GM12878 (cell line): Measurements from ENCODE around the gene CFDP1.

Source experiments
- CHD2 ChIP-seq: IDR thresholded peaks from 2 replicates; pipeline ENCODE4 v1.6.1; 2011; ENCODE audit warnings: low read depth, low read length, improper control_type of control experiment, borderline replicate concordance
- EP300 ChIP-seq, 2 experiments: fragments of 150-350 bp in 1 of 2; IDR thresholded peaks; 2 replicates each; pipeline ENCODE4 v1.6.1; 2011 to 2012; ENCODE audit warnings: low read depth in 2 of 2, low read length in 2 of 2, borderline replicate concordance in 1 of 2, improper control_type of control experiment in 1 of 2, inconsistent platforms in 1 of 2; ENCODE audit not compliant: control insufficient read depth in 1 of 2
- IRF4 ChIP-seq: IDR thresholded peaks from 2 replicates; pipeline ENCODE4 v1.6.1; 2011; ENCODE audit warnings: low read depth, low read length
- NR2C2 ChIP-seq: IDR thresholded peaks from 2 replicates; pipeline ENCODE4 v1.6.1; 2011; ENCODE audit warnings: borderline replicate concordance, low read depth; ENCODE audit not compliant: control insufficient read depth, insufficient read length
- POLR2AphosphoS5 ChIP-seq: IDR thresholded peaks from 2 replicates; pipeline ENCODE4 v1.6.1; 2011; ENCODE audit warnings: mild to moderate bottlenecking, low read length, inconsistent platforms
- SMC3 ChIP-seq: IDR thresholded peaks from 2 replicates; pipeline ENCODE4 v1.6.1; 2011; ENCODE audit warnings: low read length, improper control_type of control experiment, borderline replicate concordance
- TBL1XR1 ChIP-seq: IDR thresholded peaks from 2 replicates; pipeline ENCODE4 v1.6.1; 2012; ENCODE audit warnings: low read depth, low read length, improper control_type of control experiment
- YY1 ChIP-seq: IDR thresholded peaks from 2 replicates; pipeline ENCODE4 v1.6.1; 2011; ENCODE audit warnings: low read depth, mild to moderate bottlenecking, low read length
- ZNF217 ChIP-seq: fragments of 450-650 bp; IDR thresholded peaks from 2 replicates; pipeline ENCODE4 v1.6.1; 2017; ENCODE audit warnings: antibody characterized with exemption, mild to moderate bottlenecking
- ZNF274 ChIP-seq: IDR thresholded peaks from one replicate; pipeline ENCODE4 v1.8.0; 2011; ENCODE audit not compliant: insufficient read length, insufficient read depth
- TF ChIP-seq, protein P1 (sequence below), 3 experiments: IDR thresholded peaks in 2 of 3; conservative IDR thresholded peaks in 1 of 3; 2 replicates each; pipeline ENCODE4 v1.5.1; 2011; ENCODE audit warnings: low read depth in 3 of 3, low read length in 3 of 3, mild to moderate bottlenecking in 3 of 3, control low read depth in 2 of 3, moderate library complexity in 2 of 3, inconsistent platforms in 1 of 3, mixed read lengths in 1 of 3; ENCODE audit not compliant: control insufficient read depth in 2 of 3, insufficient read depth in 1 of 3; ENCODE audit errors: extremely low read depth in 1 of 3
- TF ChIP-seq, protein P2 (sequence below): IDR thresholded peaks from 2 replicates; pipeline ENCODE4 v1.6.1; 2012; ENCODE audit warnings: mild to moderate bottlenecking, low read depth, low read length
- TF ChIP-seq, protein P3 (sequence below): IDR thresholded peaks from 2 replicates; pipeline ENCODE4 v1.6.1; 2012; ENCODE audit warnings: low read depth, low read length, improper control_type of control experiment

DNA sequence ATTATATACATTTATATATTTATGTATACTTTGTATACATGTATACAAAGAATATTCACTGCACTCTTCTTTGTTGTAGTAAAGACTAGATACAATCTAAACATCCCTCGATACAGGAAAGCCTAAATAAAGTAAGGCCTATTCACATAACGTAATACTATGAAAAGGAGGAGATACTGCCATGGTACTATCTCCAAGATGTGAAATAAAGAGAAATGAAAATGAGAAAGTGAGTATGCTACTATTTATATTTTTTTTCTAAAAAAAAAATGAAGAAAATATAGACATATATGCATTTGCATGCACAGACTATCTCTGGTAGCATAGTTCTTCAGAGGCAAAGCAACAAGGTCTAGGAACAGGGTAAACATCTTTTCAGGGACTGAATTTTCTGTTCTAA is 19.4 kb downstream of the CFDP1 start:
- TF ChIP-seq NR2C2 (no peak), EP300 (IDR thresholded peaks at IDR 0.05; ENCODE audit: borderline replicate concordance in 1 of 2, control insufficient read depth in 1 of 2, low read depth in 2 of 2, low read length in 2 of 2) (no peak), ZNF274 (no peak), CHD2 (no peak), TBL1XR1 (no peak), IRF4 (no peak), ZNF217 (no peak), YY1 (no peak), POLR2AphosphoS5 (no peak), SMC3 (no peak)
- TF ChIP-seq, protein P1, sequence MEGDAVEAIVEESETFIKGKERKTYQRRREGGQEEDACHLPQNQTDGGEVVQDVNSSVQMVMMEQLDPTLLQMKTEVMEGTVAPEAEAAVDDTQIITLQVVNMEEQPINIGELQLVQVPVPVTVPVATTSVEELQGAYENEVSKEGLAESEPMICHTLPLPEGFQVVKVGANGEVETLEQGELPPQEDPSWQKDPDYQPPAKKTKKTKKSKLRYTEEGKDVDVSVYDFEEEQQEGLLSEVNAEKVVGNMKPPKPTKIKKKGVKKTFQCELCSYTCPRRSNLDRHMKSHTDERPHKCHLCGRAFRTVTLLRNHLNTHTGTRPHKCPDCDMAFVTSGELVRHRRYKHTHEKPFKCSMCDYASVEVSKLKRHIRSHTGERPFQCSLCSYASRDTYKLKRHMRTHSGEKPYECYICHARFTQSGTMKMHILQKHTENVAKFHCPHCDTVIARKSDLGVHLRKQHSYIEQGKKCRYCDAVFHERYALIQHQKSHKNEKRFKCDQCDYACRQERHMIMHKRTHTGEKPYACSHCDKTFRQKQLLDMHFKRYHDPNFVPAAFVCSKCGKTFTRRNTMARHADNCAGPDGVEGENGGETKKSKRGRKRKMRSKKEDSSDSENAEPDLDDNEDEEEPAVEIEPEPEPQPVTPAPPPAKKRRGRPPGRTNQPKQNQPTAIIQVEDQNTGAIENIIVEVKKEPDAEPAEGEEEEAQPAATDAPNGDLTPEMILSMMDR (IDR thresholded peaks at IDR 0.05 in 2 of 3, conservative IDR thresholded peaks at IDR 0.05 in 1 of 3; ENCODE audit: control insufficient read depth in 2 of 3, extremely low read depth in 1 of 3, insufficient read depth in 1 of 3, low read depth in 3 of 3, low read length in 3 of 3) = no peak
- TF ChIP-seq, protein P2, sequence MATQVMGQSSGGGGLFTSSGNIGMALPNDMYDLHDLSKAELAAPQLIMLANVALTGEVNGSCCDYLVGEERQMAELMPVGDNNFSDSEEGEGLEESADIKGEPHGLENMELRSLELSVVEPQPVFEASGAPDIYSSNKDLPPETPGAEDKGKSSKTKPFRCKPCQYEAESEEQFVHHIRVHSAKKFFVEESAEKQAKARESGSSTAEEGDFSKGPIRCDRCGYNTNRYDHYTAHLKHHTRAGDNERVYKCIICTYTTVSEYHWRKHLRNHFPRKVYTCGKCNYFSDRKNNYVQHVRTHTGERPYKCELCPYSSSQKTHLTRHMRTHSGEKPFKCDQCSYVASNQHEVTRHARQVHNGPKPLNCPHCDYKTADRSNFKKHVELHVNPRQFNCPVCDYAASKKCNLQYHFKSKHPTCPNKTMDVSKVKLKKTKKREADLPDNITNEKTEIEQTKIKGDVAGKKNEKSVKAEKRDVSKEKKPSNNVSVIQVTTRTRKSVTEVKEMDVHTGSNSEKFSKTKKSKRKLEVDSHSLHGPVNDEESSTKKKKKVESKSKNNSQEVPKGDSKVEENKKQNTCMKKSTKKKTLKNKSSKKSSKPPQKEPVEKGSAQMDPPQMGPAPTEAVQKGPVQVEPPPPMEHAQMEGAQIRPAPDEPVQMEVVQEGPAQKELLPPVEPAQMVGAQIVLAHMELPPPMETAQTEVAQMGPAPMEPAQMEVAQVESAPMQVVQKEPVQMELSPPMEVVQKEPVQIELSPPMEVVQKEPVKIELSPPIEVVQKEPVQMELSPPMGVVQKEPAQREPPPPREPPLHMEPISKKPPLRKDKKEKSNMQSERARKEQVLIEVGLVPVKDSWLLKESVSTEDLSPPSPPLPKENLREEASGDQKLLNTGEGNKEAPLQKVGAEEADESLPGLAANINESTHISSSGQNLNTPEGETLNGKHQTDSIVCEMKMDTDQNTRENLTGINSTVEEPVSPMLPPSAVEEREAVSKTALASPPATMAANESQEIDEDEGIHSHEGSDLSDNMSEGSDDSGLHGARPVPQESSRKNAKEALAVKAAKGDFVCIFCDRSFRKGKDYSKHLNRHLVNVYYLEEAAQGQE = no peak
- TF ChIP-seq, protein P3, sequence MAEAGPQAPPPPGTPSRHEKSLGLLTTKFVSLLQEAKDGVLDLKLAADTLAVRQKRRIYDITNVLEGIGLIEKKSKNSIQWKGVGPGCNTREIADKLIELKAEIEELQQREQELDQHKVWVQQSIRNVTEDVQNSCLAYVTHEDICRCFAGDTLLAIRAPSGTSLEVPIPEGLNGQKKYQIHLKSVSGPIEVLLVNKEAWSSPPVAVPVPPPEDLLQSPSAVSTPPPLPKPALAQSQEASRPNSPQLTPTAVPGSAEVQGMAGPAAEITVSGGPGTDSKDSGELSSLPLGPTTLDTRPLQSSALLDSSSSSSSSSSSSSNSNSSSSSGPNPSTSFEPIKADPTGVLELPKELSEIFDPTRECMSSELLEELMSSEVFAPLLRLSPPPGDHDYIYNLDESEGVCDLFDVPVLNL = no peak
